ENCODE measurements around the gene CDK5. TPM values are rescaled to one million over a fixed set of nuclear protein-coding genes. Genes with fewer than 3 reads are reported as not detected.

The CDK5 gene
- total and polyA plus RNA-seq, 9 of the 15 experiments (the other 6 are each of a cell fraction or from before 2014, with no cell fraction given): 3.2 to 38.0 (median 27.5) TPM

DNA sequence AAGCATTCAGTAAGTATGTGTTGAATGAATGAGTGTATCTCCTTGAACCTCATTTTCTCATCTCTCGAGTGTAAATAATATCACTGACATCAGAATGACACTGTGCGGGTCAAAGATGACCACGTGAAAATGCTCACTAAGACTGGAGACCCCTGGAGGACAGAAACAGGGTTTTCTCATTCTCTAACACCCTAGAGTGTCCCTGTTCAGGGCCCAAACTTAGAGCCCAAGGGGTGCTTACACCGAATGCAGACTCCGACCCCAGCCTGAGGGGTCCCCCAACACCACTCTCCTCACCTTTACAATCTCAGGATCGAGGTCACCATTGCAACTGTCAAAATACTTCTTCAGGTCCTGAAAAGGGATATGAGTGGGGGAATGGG, 1.4 kb downstream of the CDK5 start (continued):
- TF ChIP-seq DDX20 (tag; IDR thresholded peaks at IDR 0.05; ENCODE audit: low read depth) (no peak), MTA3 (IDR thresholded peaks at IDR 0.05; ENCODE audit: borderline replicate concordance) (peak; percentile 45; the same call in 1 of the 2 replicates), TCF3 (CRISPR knock-in tag; IDR thresholded peaks at IDR 0.05) (peak; percentile 33; the same call in 1 of the 2 replicates), PKNOX1 (IDR thresholded peaks at IDR 0.05) (peak; percentile 86), CTBP1 (IDR thresholded peaks at IDR 0.05; ENCODE audit: borderline replicate concordance) (peak; percentile 35; the same call in 1 of the 2 replicates), ZNF408 (CRISPR knock-in tag; IDR thresholded peaks at IDR 0.05; ENCODE audit: low read depth) (no peak), ID3 (CRISPR knock-in tag; IDR thresholded peaks at IDR 0.05) (no peak), ID3 (tag; IDR thresholded peaks at IDR 0.05) (peak; percentile 29; the same call in 1 of the 2 replicates), NELFE (IDR thresholded peaks at IDR 0.05; ENCODE audit: insufficient read depth, insufficient read length) (no peak), ZNF436 (CRISPR knock-in tag; IDR thresholded peaks at IDR 0.05) (no peak), DNMT1 (IDR thresholded peaks at IDR 0.05) (no peak), DMBX1 (CRISPR knock-in tag; IDR thresholded peaks at IDR 0.05; ENCODE audit: borderline replicate concordance) (no peak), ZNF175 (CRISPR knock-in tag; IDR thresholded peaks at IDR 0.05; ENCODE audit: low read depth) (no peak), NR3C1 (CRISPR knock-in tag; IDR thresholded peaks at IDR 0.05) (no peak), ZKSCAN3 (CRISPR knock-in tag; IDR thresholded peaks at IDR 0.05) (no peak), TCFL5 (CRISPR knock-in tag; conservative IDR thresholded peaks at IDR 0.05) (no peak), TRIM24 (IDR thresholded peaks at IDR 0.05) (no peak), ZBTB8A (IDR thresholded peaks at IDR 0.05; ENCODE audit: partially characterized antibody) (no peak)
- TF ChIP-seq, protein P1, sequence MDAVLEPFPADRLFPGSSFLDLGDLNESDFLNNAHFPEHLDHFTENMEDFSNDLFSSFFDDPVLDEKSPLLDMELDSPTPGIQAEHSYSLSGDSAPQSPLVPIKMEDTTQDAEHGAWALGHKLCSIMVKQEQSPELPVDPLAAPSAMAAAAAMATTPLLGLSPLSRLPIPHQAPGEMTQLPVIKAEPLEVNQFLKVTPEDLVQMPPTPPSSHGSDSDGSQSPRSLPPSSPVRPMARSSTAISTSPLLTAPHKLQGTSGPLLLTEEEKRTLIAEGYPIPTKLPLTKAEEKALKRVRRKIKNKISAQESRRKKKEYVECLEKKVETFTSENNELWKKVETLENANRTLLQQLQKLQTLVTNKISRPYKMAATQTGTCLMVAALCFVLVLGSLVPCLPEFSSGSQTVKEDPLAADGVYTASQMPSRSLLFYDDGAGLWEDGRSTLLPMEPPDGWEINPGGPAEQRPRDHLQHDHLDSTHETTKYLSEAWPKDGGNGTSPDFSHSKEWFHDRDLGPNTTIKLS (IDR thresholded peaks at IDR 0.05; ENCODE audit: borderline replicate concordance, low read depth): 0 out of 2 replicates have a peak, but pooled peaks have one; percentile 56
- TF ChIP-seq, protein P2, sequence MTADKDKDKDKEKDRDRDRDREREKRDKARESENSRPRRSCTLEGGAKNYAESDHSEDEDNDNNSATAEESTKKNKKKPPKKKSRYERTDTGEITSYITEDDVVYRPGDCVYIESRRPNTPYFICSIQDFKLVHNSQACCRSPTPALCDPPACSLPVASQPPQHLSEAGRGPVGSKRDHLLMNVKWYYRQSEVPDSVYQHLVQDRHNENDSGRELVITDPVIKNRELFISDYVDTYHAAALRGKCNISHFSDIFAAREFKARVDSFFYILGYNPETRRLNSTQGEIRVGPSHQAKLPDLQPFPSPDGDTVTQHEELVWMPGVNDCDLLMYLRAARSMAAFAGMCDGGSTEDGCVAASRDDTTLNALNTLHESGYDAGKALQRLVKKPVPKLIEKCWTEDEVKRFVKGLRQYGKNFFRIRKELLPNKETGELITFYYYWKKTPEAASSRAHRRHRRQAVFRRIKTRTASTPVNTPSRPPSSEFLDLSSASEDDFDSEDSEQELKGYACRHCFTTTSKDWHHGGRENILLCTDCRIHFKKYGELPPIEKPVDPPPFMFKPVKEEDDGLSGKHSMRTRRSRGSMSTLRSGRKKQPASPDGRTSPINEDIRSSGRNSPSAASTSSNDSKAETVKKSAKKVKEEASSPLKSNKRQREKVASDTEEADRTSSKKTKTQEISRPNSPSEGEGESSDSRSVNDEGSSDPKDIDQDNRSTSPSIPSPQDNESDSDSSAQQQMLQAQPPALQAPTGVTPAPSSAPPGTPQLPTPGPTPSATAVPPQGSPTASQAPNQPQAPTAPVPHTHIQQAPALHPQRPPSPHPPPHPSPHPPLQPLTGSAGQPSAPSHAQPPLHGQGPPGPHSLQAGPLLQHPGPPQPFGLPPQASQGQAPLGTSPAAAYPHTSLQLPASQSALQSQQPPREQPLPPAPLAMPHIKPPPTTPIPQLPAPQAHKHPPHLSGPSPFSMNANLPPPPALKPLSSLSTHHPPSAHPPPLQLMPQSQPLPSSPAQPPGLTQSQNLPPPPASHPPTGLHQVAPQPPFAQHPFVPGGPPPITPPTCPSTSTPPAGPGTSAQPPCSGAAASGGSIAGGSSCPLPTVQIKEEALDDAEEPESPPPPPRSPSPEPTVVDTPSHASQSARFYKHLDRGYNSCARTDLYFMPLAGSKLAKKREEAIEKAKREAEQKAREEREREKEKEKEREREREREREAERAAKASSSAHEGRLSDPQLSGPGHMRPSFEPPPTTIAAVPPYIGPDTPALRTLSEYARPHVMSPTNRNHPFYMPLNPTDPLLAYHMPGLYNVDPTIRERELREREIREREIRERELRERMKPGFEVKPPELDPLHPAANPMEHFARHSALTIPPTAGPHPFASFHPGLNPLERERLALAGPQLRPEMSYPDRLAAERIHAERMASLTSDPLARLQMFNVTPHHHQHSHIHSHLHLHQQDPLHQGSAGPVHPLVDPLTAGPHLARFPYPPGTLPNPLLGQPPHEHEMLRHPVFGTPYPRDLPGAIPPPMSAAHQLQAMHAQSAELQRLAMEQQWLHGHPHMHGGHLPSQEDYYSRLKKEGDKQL (CRISPR knock-in tag; IDR thresholded peaks at IDR 0.05; ENCODE audit: borderline replicate concordance): no peak; the same call in 1 of the 2 replicates

Data from K562 (cell line).